Measurements from ENCODE around the gene IGFBP6. TPM values are rescaled to one million over a fixed set of nuclear protein-coding genes. Genes with fewer than 3 reads are reported as not detected.

Gene IGFBP6
- total RNA-seq, 2 experiments from 2014 or later, result 1.9 to 2.2 TPM

- Mint-ChIP-seq H3K9me3 (no peaks in the 10 kb centered on the region), H3K4me1 (no peaks in the 10 kb centered on the region), H3K36me3 (no peaks in the 10 kb centered on the region), H3K27me3 (no peaks in the 10 kb centered on the region), H3K27ac (no peak overlapping the region), H3K4me3 (no peak overlapping the region)
- no peak for DNase-seq
These were observed 16.5 kb downstream of the IGFBP6 start for GRCh38 chr12:53113951-53114350.

GRCh38 chr12:53115112-53115890 is 17.8 kb downstream of the IGFBP6 start:
- H3K27ac Mint-ChIP-seq, result no peak overlapping the region

GRCh38 chr12:53115891-53116648 is 18.6 kb downstream of the IGFBP6 start:
- Mint-ChIP-seq H3K27me3 (no peaks in the 10 kb centered on the region), H3K4me3 (no peak overlapping the region), H3K9me3 (no peaks in the 10 kb centered on the region), H3K36me3 (no peaks in the 10 kb centered on the region), H3K4me1 (no peaks in the 10 kb centered on the region), H3K27ac (no peak overlapping the region)
- no peak for DNase-seq

More at GRCh38 chr12:53115112-53115890, 17.8 kb downstream of the IGFBP6 start:
- no peaks in the 10 kb centered on the region for H3K27me3 Mint-ChIP-seq
- no peaks in the 10 kb centered on the region for H3K9me3 Mint-ChIP-seq
- H3K36me3 Mint-ChIP-seq, result no peaks in the 10 kb centered on the region
- no peaks in the 10 kb centered on the region for H3K4me1 Mint-ChIP-seq
- DNase-seq, result peak; percentile 16
- H3K4me3 Mint-ChIP-seq, result no peak overlapping the region

- Mint-ChIP-seq H3K27ac (no peak overlapping the region), H3K9me3 (no peaks in the 10 kb centered on the region), H3K4me3 (no peak overlapping the region), H3K36me3 (no peaks in the 10 kb centered on the region), H3K4me1 (no peaks in the 10 kb centered on the region), H3K27me3 (no peaks in the 10 kb centered on the region)
- no peak for DNase-seq
These were observed 21.4 kb downstream of the IGFBP6 start for GRCh38 chr12:53118751-53119300.

- H3K36me3 Mint-ChIP-seq, result no peaks in the 10 kb centered on the region
- H3K27me3 Mint-ChIP-seq, result no peaks in the 10 kb centered on the region
- H3K4me1 Mint-ChIP-seq, result no peaks in the 10 kb centered on the region
- no peak for DNase-seq
- H3K27ac Mint-ChIP-seq, result no peak overlapping the region
- no peak overlapping the region for H3K4me3 Mint-ChIP-seq
- no peaks in the 10 kb centered on the region for H3K9me3 Mint-ChIP-seq
These were observed 23.4 kb downstream of the IGFBP6 start for GRCh38 chr12:53120685-53121525.

- H3K4me3 Mint-ChIP-seq, result no peak overlapping the region
- no peak overlapping the region for H3K27ac Mint-ChIP-seq
- DNase-seq, result no peak
- H3K9me3 Mint-ChIP-seq, result no peaks in the 10 kb centered on the region
- no peaks in the 10 kb centered on the region for H3K36me3 Mint-ChIP-seq
- no peaks in the 10 kb centered on the region for H3K27me3 Mint-ChIP-seq
- no peaks in the 10 kb centered on the region for H3K4me1 Mint-ChIP-seq
These were observed 25.5 kb downstream of the IGFBP6 start for GRCh38 chr12:53122961-53123468.

- no peaks in the 10 kb centered on the region for H3K4me1 Mint-ChIP-seq
- H3K27me3 Mint-ChIP-seq, result no peaks in the 10 kb centered on the region
- no peaks in the 10 kb centered on the region for H3K36me3 Mint-ChIP-seq
- no peaks in the 10 kb centered on the region for H3K9me3 Mint-ChIP-seq
- no peak overlapping the region for H3K27ac Mint-ChIP-seq
- DNase-seq, result no peak
- H3K4me3 Mint-ChIP-seq, result no peak overlapping the region
These were observed 26.3 kb downstream of the IGFBP6 start for GRCh38 chr12:53123578-53124351.

GRCh38 chr12:53124352-53124723 is 26.9 kb downstream of the IGFBP6 start:
- no peaks in the 10 kb centered on the region for H3K27me3 Mint-ChIP-seq
- no peak overlapping the region for H3K4me3 Mint-ChIP-seq
- no peaks in the 10 kb centered on the region for H3K9me3 Mint-ChIP-seq
- H3K27ac Mint-ChIP-seq, result no peak overlapping the region
- no peak for DNase-seq
- H3K36me3 Mint-ChIP-seq, result no peaks in the 10 kb centered on the region
- no peaks in the 10 kb centered on the region for H3K4me1 Mint-ChIP-seq

- Mint-ChIP-seq H3K36me3 (no peaks in the 10 kb centered on the region), H3K4me3 (no peak overlapping the region), H3K9me3 (no peaks in the 10 kb centered on the region), H3K4me1 (no peaks in the 10 kb centered on the region), H3K27me3 (no peaks in the 10 kb centered on the region), H3K27ac (no peak overlapping the region)
- DNase-seq, result no peak
These were observed 29.7 kb downstream of the IGFBP6 start for GRCh38 chr12:53127169-53127568.

- no peaks in the 10 kb centered on the region for H3K36me3 Mint-ChIP-seq
- no peaks in the 10 kb centered on the region for H3K9me3 Mint-ChIP-seq
- no peaks in the 10 kb centered on the region for H3K4me1 Mint-ChIP-seq
- H3K27me3 Mint-ChIP-seq, result no peaks in the 10 kb centered on the region
- DNase-seq, result no peak
- no peak overlapping the region for H3K27ac Mint-ChIP-seq
- H3K4me3 Mint-ChIP-seq, result no peak overlapping the region
These were observed 31.5 kb downstream of the IGFBP6 start for GRCh38 chr12:53128780-53129569.

- Mint-ChIP-seq H3K27ac (no peak overlapping the region), H3K27me3 (no peaks in the 10 kb centered on the region), H3K9me3 (no peaks in the 10 kb centered on the region), H3K4me3 (no peak overlapping the region), H3K4me1 (no peaks in the 10 kb centered on the region), H3K36me3 (no peaks in the 10 kb centered on the region)
- no peak for DNase-seq
These were observed 34.4 kb downstream of the IGFBP6 start for GRCh38 chr12:53131844-53132243.

- Mint-ChIP-seq H3K27ac (no peak overlapping the region), H3K9me3 (peaks cover 7% of the 10 kb centered on the region), H3K4me3 (no peak overlapping the region), H3K36me3 (peaks cover 6% of the 10 kb centered on the region), H3K27me3 (peaks cover 3% of the 10 kb centered on the region), H3K4me1 (no peaks in the 10 kb centered on the region)
- DNase-seq, result no peak
These were observed 36.3 kb downstream of the IGFBP6 start for GRCh38 chr12:53133722-53134121.

- Mint-ChIP-seq H3K27me3 (no peaks in the 10 kb centered on the region), H3K4me1 (no peaks in the 10 kb centered on the region), H3K36me3 (peaks cover 2% of the 10 kb centered on the region), H3K9me3 (no peaks in the 10 kb centered on the region), H3K27ac (no peak overlapping the region), H3K4me3 (no peak overlapping the region)
- no peak for DNase-seq
These were observed 45.9 kb downstream of the IGFBP6 start for GRCh38 chr12:53143355-53143754.

All from activated naive CD8-positive, alpha-beta T cell treated with anti-CD3 and anti-CD28 coated beads for 36 hours (primary cell).